Liver (tissue), 3 donors: ENCODE data around the gene MT1E.

Experiments
- EGR1 ChIP-seq, 2 donors: IDR thresholded peaks; 2 replicates each; pipeline ENCODE4 v1.6.1; 2016 to 2018; ENCODE audit warnings: antibody characterized with exemption in 2 of 2, low read depth in 2 of 2
- GABPA ChIP-seq, 2 donors: IDR thresholded peaks in 1 of 2; conservative IDR thresholded peaks in 1 of 2; 2 replicates each; pipeline ENCODE4 v1.6.1; 2016; ENCODE audit warnings: antibody characterized with exemption in 2 of 2, mild to moderate bottlenecking in 1 of 2, moderate library complexity in 1 of 2
- HNF4A ChIP-seq, 2 donors: conservative IDR thresholded peaks; 2 replicates each; pipeline ENCODE4 v1.6.1; 2016; ENCODE audit warnings: antibody characterized with exemption in 2 of 2, mild to moderate bottlenecking in 2 of 2
- JUND ChIP-seq, 2 donors: IDR thresholded peaks; 2 replicates each; pipeline ENCODE4 v1.6.1; 2016; ENCODE audit warnings: antibody characterized with exemption in 2 of 2
- NR2F2 ChIP-seq: IDR thresholded peaks from 2 replicates; pipeline ENCODE4 v1.6.1; 2016; ENCODE audit warnings: antibody characterized with exemption
- RAD21 ChIP-seq, 2 donors: IDR thresholded peaks; 2 replicates each; pipeline ENCODE4 v1.6.1; 2016; ENCODE audit warnings: antibody characterized with exemption in 2 of 2, mild to moderate bottlenecking in 2 of 2
- RXRA ChIP-seq, 2 donors: IDR thresholded peaks; 2 replicates each; pipeline ENCODE4 v1.6.1; 2017 to 2018; ENCODE audit warnings: antibody characterized with exemption in 2 of 2, mild to moderate bottlenecking in 1 of 2
- SP1 ChIP-seq: IDR thresholded peaks from 2 replicates; pipeline ENCODE4 v1.6.1; 2018; ENCODE audit warnings: antibody characterized with exemption, mild to moderate bottlenecking
- TAF1 ChIP-seq: conservative IDR thresholded peaks from 2 replicates; pipeline ENCODE4 v1.6.1; 2016; ENCODE audit warnings: antibody characterized with exemption, mild to moderate bottlenecking
- YY1 ChIP-seq: IDR thresholded peaks from 2 replicates; pipeline ENCODE4 v1.6.1; 2016; ENCODE audit warnings: antibody characterized with exemption, mild to moderate bottlenecking
- TF ChIP-seq, protein P1 (sequence below): fragments of 150-350 bp; IDR thresholded peaks from 2 replicates; pipeline ENCODE4 v1.5.1; 2017; ENCODE audit warnings: improper control_type of control experiment, low read depth, low read length; ENCODE audit not compliant: missing input control
- TF ChIP-seq, protein P2 (sequence below): IDR thresholded peaks from 2 replicates; pipeline ENCODE4 v1.6.1; 2016; ENCODE audit warnings: antibody characterized with exemption, mild to moderate bottlenecking
- TF ChIP-seq, protein P3 (sequence below): IDR thresholded peaks from 2 replicates; pipeline ENCODE4 v1.6.1; 2016; ENCODE audit warnings: antibody characterized with exemption
- TF ChIP-seq, protein P4 (sequence below): IDR thresholded peaks from 2 replicates; pipeline ENCODE4 v1.6.1; 2016; ENCODE audit warnings: antibody characterized with exemption
- donor health status: healthy.
- donor health status: healthy.

DNA sequence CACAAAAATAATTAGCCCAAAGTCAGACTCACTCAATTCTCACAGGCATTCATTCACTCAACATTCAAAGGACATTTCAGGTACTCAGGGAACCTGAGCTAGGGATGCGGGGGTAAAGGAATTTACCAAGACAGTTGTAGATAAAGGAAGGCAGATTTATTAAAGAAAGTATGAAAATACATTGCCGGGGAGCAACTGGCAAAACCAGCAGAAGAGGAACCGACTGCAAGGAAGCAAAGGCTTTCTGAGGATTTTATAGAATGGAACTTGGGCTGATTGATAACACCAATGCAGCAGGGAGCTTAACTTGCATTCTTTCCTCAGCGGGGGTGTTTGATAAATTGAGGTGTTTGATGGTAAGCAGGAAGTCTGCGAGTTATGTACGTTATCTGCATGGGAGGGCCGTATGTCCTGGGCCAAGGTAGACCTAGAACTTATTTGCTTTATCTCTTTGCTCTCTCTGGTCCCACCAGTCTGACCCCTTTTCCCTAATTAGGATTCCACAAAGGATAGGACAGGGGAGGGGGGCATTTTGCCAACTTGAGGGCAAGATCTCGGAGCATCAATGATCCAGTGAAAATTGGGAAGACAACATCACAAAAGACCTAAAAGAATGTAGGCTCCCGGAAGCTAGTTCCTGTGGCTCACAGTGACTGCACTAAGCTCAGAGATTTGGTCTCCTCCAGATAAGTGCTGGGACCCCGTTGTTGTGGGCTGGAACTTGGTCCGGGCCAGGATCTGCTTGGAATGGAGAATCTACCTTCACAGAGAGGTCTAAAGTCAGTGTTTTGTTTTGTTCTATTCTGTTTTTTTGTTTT is 42.0 kb upstream of the MT1E start:
- TF ChIP-seq RAD21 (IDR thresholded peaks at IDR 0.05): no peak
- TF ChIP-seq, protein P1, sequence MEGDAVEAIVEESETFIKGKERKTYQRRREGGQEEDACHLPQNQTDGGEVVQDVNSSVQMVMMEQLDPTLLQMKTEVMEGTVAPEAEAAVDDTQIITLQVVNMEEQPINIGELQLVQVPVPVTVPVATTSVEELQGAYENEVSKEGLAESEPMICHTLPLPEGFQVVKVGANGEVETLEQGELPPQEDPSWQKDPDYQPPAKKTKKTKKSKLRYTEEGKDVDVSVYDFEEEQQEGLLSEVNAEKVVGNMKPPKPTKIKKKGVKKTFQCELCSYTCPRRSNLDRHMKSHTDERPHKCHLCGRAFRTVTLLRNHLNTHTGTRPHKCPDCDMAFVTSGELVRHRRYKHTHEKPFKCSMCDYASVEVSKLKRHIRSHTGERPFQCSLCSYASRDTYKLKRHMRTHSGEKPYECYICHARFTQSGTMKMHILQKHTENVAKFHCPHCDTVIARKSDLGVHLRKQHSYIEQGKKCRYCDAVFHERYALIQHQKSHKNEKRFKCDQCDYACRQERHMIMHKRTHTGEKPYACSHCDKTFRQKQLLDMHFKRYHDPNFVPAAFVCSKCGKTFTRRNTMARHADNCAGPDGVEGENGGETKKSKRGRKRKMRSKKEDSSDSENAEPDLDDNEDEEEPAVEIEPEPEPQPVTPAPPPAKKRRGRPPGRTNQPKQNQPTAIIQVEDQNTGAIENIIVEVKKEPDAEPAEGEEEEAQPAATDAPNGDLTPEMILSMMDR: no peak
- no peak for TF ChIP-seq JUND (IDR thresholded peaks at IDR 0.05)
- TF ChIP-seq YY1: no peak
- TF ChIP-seq TAF1: no peak
- TF ChIP-seq HNF4A (conservative IDR thresholded peaks at IDR 0.05): no peak
- no peak for TF ChIP-seq EGR1 (IDR thresholded peaks at IDR 0.05; ENCODE audit: low read depth in 2 of 2)
- TF ChIP-seq, protein P2, sequence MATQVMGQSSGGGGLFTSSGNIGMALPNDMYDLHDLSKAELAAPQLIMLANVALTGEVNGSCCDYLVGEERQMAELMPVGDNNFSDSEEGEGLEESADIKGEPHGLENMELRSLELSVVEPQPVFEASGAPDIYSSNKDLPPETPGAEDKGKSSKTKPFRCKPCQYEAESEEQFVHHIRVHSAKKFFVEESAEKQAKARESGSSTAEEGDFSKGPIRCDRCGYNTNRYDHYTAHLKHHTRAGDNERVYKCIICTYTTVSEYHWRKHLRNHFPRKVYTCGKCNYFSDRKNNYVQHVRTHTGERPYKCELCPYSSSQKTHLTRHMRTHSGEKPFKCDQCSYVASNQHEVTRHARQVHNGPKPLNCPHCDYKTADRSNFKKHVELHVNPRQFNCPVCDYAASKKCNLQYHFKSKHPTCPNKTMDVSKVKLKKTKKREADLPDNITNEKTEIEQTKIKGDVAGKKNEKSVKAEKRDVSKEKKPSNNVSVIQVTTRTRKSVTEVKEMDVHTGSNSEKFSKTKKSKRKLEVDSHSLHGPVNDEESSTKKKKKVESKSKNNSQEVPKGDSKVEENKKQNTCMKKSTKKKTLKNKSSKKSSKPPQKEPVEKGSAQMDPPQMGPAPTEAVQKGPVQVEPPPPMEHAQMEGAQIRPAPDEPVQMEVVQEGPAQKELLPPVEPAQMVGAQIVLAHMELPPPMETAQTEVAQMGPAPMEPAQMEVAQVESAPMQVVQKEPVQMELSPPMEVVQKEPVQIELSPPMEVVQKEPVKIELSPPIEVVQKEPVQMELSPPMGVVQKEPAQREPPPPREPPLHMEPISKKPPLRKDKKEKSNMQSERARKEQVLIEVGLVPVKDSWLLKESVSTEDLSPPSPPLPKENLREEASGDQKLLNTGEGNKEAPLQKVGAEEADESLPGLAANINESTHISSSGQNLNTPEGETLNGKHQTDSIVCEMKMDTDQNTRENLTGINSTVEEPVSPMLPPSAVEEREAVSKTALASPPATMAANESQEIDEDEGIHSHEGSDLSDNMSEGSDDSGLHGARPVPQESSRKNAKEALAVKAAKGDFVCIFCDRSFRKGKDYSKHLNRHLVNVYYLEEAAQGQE: no peak
- TF ChIP-seq SP1: no peak
- TF ChIP-seq, protein P3, sequence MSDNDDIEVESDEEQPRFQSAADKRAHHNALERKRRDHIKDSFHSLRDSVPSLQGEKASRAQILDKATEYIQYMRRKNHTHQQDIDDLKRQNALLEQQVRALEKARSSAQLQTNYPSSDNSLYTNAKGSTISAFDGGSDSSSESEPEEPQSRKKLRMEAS: no peak
- TF ChIP-seq GABPA (IDR thresholded peaks at IDR 0.05 in 1 of 2, conservative IDR thresholded peaks at IDR 0.05 in 1 of 2): no peak
- TF ChIP-seq, protein P4, sequence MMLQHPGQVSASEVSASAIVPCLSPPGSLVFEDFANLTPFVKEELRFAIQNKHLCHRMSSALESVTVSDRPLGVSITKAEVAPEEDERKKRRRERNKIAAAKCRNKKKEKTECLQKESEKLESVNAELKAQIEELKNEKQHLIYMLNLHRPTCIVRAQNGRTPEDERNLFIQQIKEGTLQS: no peak
- TF ChIP-seq RXRA (IDR thresholded peaks at IDR 0.05): no peak
- TF ChIP-seq NR2F2: no peak
